HAP-1 (cell line): ENCODE results near the gene TRPM6.

Source experiments
- DNase-seq, 2 experiments: peaks; one replicate each; pipeline ENCODE4 v3.0.0-alpha.2; 2016 to 2020; ENCODE audit warnings: low spot score in 2 of 2
- H3K27me3 ChIP-seq: fragments of 250-450 bp; sonication (Bioruptor Pico); 2 replicates; pipeline ENCODE4 v1.5.1; 2020; ENCODE audit warnings: low read depth, mild to moderate bottlenecking, moderate library complexity
- H3K36me3 ChIP-seq: fragments of 250-450 bp; sonication (Bioruptor Pico); replicated peaks from 2 replicates; pipeline ENCODE4 v1.5.1; 2020; ENCODE audit warnings: mild to moderate bottlenecking
- H3K4me1 ChIP-seq: fragments of 250-450 bp; sonication (Bioruptor Pico); 2 replicates; pipeline ENCODE4 v1.5.1; 2020; ENCODE audit warnings: mild to moderate bottlenecking
- H3K4me3 ChIP-seq: fragments of 250-450 bp; sonication (Bioruptor Pico); 2 replicates; pipeline ENCODE4 v1.5.1; 2020; ENCODE audit warnings: mild to moderate bottlenecking, moderate library complexity
- H3K9me3 ChIP-seq: fragments of 250-450 bp; sonication (Bioruptor Pico); 2 replicates; pipeline ENCODE4 v1.5.1; 2020; ENCODE audit warnings: mild to moderate bottlenecking, moderate library complexity
- in situ Hi-C: fragments of 300-500 bp; cut with MboI; formaldehyde crosslinking; loops from 3 replicates; pipeline ENCODE4 v1.14.3; 2020; ENCODE audit warnings: low sequenced_read_pairs, inconsistent platforms, mixed read lengths

TRPM6 gene

GRCh38 chr9:74696520-74696919 is 191.2 kb downstream of the TRPM6 start:
- Histone ChIP-seq H3K9me3 (no peaks in the 10 kb centered on the region), H3K4me3 (no peak overlapping the region), H3K36me3 (no peaks in the 10 kb centered on the region), H3K27me3 (no peaks in the 10 kb centered on the region; the same call in 1 of the 2 replicates), H3K4me1 (no peaks in the 10 kb centered on the region)
- DNase-seq: no peak
- in situ Hi-C loops: no loop called here

- H3K9me3 ChIP-seq: no peaks in the 10 kb centered on the region
- no peaks in the 10 kb centered on the region for H3K4me1 ChIP-seq
- H3K36me3 ChIP-seq: no peaks in the 10 kb centered on the region
- no peak for DNase-seq
- H3K27me3 ChIP-seq: no peaks in the 10 kb centered on the region
- no peak overlapping the region for H3K4me3 ChIP-seq
- in situ Hi-C loops: no loop called here
Measured at GRCh38 chr9:74691058-74691457, 196.7 kb downstream of the TRPM6 start.

DNA sequence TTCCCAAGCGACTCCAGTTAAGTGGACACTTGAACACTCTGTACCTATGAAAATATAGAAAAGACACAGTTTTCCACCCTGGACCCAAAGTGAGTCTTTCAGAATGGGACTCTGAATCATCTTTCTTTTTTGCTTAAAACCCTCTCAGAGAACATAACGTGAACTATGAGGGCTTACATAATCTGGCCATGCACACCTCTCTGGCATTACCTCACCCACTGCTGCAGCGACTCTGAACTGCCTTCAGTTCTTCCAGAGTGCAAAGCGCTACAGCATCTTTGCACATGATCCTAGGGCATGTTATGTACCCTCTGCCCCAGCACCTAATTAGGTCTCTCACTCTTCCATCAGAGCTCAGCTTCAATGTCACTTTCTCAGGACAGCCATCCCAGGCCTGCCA is 204.4 kb downstream of the TRPM6 start:
- Histone ChIP-seq H3K27me3 (0 out of 2 replicates have a peak, but pooled peaks cover 3% of the 10 kb centered on the region), H3K4me1 (no peaks in the 10 kb centered on the region), H3K9me3 (no peaks in the 10 kb centered on the region), H3K4me3 (no peak overlapping the region), H3K36me3 (no peaks in the 10 kb centered on the region)
- in situ Hi-C loops: no loop called here
- DNase-seq: no peak

GRCh38 chr9:74681906-74682305 is 205.8 kb downstream of the TRPM6 start:
- no peak overlapping the region for H3K4me3 ChIP-seq
- H3K36me3 ChIP-seq: no peaks in the 10 kb centered on the region
- H3K9me3 ChIP-seq: no peaks in the 10 kb centered on the region
- 0 out of 2 replicates have a peak, but pooled peaks cover 3% of the 10 kb centered on the region for H3K27me3 ChIP-seq
- in situ Hi-C loops: no loop called here
- no peak for DNase-seq
- no peaks in the 10 kb centered on the region for H3K4me1 ChIP-seq

GRCh38 chr9:74674077-74674476 is 213.6 kb downstream of the TRPM6 start:
- Histone ChIP-seq H3K27me3 (peaks cover 3% of the 10 kb centered on the region), H3K4me3 (no peak overlapping the region), H3K36me3 (no peaks in the 10 kb centered on the region), H3K9me3 (no peaks in the 10 kb centered on the region), H3K4me1 (no peaks in the 10 kb centered on the region)
- in situ Hi-C loops: no loop called here
- DNase-seq: no peak
